DMS153 treated with DMSO at 0.1 percent for 48 hours (cell line): ENCODE measurements around the gene RPL41.

Source experiments
- DNase-seq: peaks from one replicate; lab custom pipeline; 2025; ENCODE audit not compliant: unreplicated experiment; lab: John Stamatoyannopoulos, UW

The RPL41 gene

GRCh38 chr12:56127485-56127887, 11.1 kb downstream of the RPL41 start:
- DNase-seq, result no peak

- peak; percentile 98 for DNase-seq
Measured at GRCh38 chr12:56127888-56128669, 11.6 kb downstream of the RPL41 start, which contains the start of gene ESYT1. Gene ESYT1, plus strand, starts transcription at chr12:56128267. Its CDS starts 53 bp downstream, at chr12:56128320.

GRCh38 chr12:56128670-56129205, 12.3 kb downstream of the RPL41 start:
- no peak for DNase-seq

- DNase-seq, result peak; percentile 31
Measured at GRCh38 chr12:56129206-56129941, 12.9 kb downstream of the RPL41 start.

- DNase-seq, result no peak
Measured at GRCh38 chr12:56129942-56130495, 13.6 kb downstream of the RPL41 start.

GRCh38 chr12:56130876-56131275, 14.4 kb downstream of the RPL41 start:
- DNase-seq, result no peak

GRCh38 chr12:56134897-56135296, 18.5 kb downstream of the RPL41 start:
- DNase-seq, result no peak

- no peak for DNase-seq
Measured at GRCh38 chr12:56137853-56138571, 21.6 kb downstream of the RPL41 start.

GRCh38 chr12:56141946-56142784, 25.7 kb downstream of the RPL41 start:
- DNase-seq, result no peak

- no peak for DNase-seq
Measured at GRCh38 chr12:56143217-56143616, 26.8 kb downstream of the RPL41 start.

GRCh38 chr12:56143870-56144269, 27.4 kb downstream of the RPL41 start:
- no peak for DNase-seq

- no peak for DNase-seq
Measured at GRCh38 chr12:56145217-56145616, 28.8 kb downstream of the RPL41 start.

- DNase-seq, result no peak
Measured at GRCh38 chr12:56146492-56147460, 30.3 kb downstream of the RPL41 start.

GRCh38 chr12:56150563-56150962, 34.1 kb downstream of the RPL41 start:
- DNase-seq, result no peak

- peak; percentile 57 for DNase-seq
Measured at GRCh38 chr12:56151672-56152131, 35.3 kb downstream of the RPL41 start.

- DNase-seq, result peak; percentile 90
Measured at GRCh38 chr12:56152132-56152755, 35.8 kb downstream of the RPL41 start, which contains the start of gene MYL6B. Gene MYL6B, plus strand, starts transcription at chr12:56152587. Its CDS starts 1,332 bp downstream, at chr12:56153919.

GRCh38 chr12:56152756-56153677, 36.6 kb downstream of the RPL41 start:
- no peak for DNase-seq
